ENCODE data around the gene NEIL1.
A peak's percentile ranks its signal among the peaks of the same experiment; 100 is the strongest.
"Not testable (repeated sequence)": the region's sequence is repeated elsewhere in the genome, so short reads cannot be mapped to it uniquely, and the experiment has no call there.

Gene NEIL1, protein sequence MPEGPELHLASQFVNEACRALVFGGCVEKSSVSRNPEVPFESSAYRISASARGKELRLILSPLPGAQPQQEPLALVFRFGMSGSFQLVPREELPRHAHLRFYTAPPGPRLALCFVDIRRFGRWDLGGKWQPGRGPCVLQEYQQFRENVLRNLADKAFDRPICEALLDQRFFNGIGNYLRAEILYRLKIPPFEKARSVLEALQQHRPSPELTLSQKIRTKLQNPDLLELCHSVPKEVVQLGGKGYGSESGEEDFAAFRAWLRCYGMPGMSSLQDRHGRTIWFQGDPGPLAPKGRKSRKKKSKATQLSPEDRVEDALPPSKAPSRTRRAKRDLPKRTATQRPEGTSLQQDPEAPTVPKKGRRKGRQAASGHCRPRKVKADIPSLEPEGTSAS

DNA sequence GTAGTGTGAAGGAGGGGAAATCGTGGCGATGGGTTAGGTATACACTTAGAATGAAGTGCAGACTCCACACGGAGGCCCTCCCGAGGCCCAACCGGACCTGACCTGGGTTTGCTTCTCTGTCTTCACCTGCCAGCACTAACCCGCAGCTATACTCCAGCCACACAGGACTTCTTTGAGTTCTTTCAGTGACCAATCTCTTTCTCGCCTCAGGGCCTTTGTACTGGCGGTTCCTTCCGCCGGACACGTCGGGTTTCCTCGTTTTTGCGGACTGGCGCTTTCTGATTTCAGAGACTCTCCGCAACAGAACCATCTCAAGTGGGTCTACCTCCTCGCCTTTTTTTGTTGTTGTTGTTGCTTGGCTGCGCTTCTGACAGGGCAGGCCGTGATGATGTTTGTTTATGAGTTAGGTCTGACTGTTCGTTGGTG is at the start of gene NEIL1:
Gene NEIL1, plus strand, starts transcription at position 244 of the 426 bp plus-strand sequence. CDS start 1,867 bp downstream, outside the sequence.
- DNase-seq: no peak

DNA sequence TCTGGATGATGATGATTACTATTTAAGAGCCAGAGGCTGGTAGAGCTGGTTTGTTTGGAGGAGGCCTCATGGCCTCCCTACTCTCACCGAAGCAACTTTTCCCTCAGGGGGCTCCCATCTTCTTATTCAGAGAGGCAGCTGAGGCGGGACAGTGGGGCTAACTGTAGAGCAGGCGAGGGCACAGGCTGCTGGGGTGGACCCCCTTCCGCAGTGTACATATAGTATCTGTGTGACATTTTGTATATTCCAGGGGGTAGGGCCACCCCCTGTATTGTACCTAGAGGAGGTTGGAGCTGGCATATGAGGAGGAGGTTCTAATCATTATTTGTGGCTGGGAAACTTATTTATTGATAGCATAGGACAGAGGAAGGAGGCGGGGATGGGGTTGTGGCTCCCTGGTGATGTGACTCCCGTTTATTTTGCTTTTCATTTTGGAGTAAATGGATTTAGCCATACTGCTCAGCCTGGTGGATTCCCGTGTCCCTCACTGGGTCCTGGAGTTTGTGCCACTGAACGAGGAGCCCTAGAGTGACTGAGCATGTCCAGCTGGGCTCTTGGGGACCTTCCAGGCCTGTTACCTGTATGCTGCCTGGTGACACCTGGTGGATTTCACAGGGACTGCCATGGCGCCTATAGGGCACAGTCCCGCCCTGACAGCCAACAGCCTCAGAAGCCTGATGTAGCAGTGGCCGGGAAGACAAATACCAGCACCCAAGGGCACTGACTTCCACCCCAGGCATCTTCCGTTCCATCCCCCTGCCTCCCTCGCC is 48.1 kb upstream of the NEIL1 start:
- not testable (repeated sequence) for DNase-seq

DNA sequence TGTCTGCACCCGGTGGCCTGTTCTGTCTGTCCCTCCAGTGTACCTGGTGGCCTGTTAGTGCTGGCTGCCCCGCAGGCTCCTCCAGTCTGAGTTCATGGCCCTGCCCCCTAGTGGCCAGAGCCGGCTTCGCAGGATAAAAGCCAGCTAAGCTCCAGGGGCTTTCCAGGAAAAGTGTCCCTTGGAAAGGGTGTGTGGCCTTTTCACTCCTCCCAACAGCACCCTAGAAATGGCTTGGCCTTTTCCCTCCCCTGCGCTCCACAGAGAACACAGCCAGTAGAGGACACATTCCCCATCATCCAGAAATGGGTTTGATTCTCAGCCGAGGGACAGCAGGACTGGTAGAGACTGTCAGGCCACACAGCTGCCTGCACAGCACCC is 47.5 kb upstream of the NEIL1 start:
- DNase-seq: not testable (repeated sequence)

DNA sequence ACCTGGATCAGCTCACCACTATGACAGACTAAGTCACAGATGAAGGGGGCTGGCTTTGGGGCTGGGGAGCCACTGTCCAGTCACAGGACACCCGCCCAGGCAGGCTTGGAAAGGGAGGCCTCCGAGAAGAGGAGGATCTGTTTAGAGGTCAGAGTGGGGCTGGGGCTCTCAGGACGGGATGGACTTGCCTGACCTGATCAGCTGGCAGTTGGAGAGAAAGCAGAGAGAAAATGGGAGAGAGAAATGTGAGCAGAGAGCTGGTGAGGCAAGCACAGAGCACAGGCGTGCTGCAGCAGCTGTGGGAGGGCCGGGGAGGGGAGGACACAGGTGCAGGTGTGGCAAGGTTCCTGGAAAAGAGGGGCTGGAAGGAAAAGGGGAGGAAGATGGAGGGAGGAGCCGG is 46.8 kb upstream of the NEIL1 start:
- DNase-seq: not testable (repeated sequence)

DNA sequence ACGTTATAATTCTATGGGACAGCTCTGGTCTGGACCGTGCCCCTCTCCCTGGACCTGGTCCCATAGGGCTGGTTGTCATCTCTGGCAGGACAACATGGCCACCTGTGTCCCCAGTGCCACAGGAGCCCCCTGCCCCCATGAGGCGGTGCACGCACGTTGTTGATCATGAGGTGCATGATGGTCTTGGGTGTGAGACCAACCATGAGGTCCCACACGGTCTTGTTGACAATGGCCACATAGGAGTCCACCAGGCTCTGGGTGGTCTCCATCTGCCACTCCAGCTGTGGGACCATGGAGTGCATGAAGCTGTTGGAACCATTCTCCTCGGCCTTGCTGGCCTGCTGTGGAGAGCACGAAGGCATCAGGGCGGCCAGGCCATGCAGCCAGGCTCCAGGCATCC is 44.5 kb upstream of the NEIL1 start:
- DNase-seq: no peak

DNA sequence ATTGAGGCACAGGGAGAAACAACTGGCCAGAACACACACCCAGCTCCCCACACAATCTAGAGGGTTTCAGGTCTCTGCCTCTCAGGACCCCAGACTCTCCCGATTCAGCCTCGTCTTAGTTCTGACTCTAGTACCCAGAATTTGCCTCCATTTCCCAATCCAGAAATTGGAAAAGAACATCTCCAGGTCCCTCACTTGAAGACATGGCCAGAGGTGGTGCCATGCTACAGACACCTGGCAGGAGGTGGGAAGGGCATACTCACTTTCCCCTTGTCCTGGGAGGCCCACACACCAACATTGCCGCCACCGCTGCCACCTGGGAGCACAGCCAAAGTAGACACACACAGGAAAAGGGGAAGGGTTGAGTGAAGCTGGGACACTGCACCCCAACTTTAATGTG is 44.1 kb upstream of the NEIL1 start:
- DNase-seq: not testable (repeated sequence)

DNA sequence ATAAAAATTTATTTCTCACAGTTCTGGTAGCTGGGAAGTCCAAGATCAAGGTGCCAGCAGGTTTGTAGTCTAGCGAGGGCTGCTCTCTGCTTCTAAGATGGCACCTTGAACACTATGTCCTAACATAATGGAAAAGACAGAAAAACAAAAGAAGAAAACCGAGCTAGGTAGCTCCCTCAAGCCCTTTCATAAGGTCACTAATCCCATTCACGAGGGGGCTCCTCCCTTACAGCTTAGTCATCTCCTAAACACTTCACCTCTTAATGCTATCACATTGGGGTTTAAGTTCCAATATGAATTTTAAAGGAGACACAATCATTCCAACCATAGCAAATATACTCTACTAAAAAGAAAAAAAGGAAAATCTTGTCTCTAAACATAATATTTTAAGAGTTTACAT is 40.7 kb upstream of the NEIL1 start:
- DNase-seq: no peak

DNA sequence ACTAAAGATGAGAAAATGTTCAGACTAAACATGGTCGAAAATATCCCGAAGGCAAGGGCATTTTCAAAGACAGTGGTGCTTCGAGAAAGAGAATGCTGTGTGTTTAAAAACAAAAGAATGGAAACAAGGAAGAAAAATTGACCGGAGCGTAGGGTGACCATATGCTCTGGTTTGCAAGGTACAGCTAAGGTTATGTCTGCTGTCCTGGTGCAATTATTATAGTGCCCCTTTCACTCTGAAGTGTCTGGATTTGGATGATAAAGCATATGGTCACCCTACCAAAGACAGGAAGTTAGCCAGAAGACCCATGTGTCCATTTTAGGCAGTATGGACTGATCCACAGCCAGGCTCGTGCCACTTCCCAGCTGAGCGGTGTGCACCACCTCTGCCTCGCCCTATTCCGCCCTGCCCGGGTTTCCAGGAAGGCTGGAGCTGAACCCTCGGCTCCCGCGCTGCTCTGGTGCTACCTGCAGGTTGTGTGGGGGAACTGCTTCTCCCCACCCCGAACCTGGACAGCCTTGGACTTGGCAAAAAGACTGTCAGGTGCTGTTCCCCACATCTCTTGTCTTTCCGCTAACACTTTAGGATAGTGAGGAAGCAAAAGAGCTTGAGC is 39.0 kb upstream of the NEIL1 start:
- DNase-seq: peak; percentile 61

DNA sequence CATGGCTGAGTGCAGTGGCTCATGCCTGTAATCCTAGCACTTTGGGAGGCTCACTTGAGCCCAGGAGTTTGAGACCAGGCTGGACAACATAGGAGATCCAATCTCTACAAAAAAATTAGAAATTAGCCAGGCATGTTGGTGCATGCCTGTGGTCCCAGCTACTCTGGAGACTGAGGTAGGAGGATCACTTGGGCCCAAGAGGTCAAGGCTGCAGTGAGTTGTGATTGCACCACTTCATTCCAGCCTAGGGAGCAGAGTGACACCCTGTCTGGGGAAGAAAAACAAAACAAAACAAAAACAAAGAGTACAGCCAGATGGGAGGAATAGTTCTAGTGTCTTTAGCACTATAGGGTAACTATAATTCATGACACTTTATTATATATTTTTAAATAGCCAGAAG is 37.1 kb upstream of the NEIL1 start:
- DNase-seq: no peak

DNA sequence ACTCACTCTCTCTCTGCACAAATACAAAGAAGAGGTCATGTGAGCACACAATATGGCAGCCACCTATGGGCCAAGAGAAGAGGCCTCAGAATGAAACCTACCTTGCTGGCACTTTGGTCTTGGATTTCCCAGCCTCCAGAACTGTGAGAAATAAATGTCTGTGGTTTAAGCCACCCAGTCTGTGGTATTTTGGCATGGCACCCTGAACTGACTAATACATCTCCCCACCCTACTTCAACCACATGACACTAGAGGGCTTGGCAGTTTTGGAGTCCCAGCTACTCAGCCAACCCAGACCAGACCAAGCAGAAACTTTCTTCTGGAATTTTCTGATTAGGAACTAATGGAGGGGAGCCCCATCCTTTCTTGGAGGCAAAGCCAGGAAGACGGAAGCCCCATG is 34.3 kb upstream of the NEIL1 start:
- DNase-seq: not testable (repeated sequence)

DNA sequence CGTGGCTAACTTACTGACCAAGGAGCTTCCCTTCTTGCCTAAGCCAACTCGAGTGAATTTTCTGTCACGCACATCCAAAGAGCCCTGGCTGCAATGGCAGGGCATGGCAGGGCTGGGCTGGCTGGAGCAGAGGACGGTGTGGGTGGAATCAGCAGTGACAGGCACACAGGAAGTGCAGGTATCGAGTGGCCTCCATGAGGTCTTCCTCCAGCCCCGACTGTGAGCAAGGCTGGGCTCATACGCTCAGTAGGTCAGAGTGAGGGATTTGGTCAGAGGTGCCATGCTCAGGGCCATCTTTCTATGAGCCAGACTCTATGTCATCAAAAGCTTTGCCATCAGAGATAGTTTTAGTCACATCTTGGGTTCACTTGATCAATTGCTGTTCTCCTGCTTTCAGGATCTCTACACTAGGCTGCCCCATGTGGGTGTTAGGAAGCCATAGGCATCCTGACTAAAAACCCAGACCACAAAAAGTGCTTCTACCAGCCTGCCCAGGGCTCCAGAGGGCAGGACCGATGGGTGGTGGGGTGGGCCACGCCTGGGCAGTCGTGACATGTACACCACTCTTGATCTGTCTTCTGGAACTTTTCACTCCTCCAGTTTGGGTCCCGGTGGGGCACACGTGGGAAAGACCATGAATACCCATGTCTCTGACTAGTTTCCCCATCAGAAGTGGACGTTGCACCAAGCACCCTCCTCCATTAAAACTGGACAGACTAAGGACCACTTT is 33.6 kb upstream of the NEIL1 start:
- DNase-seq: no peak

DNA sequence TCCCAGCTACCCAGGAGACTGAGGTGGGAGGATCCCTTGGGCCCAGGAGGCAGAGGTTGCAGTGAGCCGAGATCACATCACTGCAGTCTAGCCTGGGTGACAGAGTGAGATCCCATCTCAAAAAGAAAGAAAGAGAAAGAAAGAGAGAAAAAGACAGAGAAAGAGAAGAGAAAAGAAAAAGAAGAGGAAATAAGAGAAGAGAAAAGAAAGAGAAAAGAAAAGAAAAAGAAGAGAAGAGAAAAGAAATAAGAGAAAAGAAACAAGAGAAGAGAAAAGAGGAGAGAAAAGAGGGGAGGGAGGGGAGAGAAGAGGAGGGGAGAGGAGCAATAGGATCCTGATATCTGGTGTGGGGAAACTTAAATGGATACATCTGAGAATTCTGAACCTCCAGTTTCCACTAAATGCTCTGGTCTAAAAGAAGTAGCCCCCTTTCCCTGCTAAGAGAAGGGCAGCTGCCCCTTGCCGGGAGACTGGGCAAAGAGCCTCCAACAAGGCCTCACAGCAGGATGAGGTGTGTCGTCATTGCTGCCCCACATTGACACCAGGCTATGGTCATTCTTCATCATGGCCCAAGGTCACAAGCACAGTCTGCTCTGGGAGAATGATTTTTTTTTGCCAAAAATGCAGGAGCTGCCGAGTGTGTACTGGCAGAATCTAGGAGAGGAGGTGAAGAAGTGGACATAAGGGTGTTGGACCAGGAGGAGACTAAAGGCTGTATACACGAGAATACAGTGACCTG is 32.1 kb upstream of the NEIL1 start:
- no peak for DNase-seq

DNA sequence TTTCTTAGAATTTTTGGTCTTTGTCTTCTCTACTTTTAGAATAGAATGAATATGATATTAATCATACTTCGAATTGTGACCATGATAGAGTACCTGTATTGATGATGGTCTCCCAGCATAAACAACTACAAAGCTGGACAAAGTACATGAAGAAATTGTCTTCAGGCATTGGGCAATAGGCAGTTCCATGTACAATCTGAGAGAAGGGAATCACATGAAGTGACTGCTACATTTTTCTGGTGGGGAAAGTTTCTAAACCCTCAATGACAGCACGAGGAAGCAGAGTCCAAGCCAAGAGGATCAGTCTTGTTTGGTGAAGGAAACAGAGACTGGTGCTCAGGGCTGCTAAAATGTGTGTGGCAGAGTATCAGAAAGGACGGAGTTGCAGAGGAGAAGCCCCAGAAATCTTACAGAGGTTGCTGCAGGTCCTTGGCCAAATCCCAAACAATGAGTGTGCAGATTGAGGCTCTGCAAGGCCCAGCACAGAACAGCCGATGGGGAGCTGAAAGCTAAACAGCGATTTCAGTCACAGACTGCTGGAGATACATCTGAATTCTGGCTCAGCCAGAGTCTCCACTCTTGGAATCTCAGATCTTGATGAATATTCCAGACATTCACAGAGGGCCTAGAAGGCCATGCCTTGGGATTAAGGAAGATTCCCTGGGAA is 27.5 kb upstream of the NEIL1 start:
- DNase-seq: not testable (repeated sequence)

DNA sequence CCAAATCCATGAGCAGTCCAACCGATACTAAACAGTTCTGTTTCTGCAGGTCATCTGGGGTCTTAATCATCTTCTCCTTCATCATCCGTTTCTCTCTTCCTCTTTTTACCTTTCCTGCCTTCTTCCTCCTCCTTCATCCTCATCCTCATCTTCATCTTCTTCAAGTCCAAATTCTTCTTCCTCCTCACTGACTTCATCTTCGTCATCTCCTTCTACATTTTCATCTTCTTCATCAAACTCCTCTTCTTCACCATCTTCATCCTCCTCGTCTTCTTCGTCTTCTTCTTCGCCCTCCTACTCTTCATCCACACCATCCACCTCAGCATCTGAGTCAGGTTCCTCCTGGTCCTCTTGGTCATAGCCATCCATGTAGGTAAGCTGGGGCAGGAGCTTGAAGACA is 25.1 kb upstream of the NEIL1 start:
- DNase-seq: no peak

DNA sequence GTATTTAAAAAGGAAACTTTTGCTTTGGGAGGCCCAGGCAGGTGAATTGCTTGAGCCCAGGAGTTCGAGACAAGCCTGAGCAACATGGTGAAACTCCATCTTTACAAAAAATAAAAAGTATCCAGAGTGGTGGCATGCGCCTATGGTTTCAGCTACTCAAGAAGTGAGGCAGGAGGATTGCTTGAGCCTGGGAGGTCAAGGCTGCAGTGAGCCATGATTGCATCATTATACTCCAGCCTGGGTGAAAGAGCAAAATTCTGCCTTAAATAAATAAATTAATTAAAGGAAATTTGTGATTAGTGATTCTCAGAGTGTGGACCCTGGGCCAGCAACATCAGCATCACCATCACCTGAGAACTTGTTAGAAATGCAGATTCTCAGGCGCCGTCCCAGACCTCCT is 20.9 kb upstream of the NEIL1 start:
- no peak for DNase-seq

DNA sequence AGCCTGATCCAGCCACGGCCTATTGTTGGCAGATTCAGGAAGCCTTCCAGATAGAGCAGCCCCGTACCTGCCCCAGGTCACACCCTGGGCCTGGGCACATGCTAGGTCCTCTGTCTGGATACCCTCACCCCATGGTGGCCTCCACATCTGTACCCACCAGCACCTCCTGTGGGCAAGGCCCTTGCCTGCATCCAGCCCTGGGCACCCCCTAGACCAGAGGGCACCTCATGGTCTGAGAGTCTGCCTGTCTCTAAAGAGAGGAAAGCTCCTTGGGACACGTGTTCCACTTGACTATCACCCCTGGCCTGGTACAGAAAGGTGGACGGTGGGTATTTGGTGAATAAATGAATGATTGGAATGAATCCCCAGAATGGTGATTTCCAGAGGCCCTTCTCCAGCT is 19.8 kb upstream of the NEIL1 start:
- no peak for DNase-seq

DNA sequence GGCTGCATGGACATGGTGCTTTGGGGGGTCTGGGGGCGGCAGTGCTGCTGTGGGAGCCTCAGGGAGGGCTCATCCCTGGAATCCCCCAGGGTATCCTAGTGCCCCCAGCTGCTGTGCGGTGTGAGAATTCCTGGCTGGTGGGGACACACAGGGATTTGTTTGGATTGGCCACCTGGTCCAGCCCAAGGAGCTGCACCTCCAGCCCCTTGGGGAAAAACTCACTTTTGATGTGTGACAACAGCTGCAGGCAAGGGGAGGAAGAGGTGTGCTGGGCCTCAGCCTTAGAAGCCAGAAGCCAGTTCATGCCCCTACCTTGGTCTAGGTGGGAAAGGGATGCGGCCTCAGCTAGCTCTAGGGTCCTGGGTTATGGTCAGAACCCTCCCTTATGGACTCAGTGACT is 19.3 kb upstream of the NEIL1 start:
- DNase-seq: no peak

DNA sequence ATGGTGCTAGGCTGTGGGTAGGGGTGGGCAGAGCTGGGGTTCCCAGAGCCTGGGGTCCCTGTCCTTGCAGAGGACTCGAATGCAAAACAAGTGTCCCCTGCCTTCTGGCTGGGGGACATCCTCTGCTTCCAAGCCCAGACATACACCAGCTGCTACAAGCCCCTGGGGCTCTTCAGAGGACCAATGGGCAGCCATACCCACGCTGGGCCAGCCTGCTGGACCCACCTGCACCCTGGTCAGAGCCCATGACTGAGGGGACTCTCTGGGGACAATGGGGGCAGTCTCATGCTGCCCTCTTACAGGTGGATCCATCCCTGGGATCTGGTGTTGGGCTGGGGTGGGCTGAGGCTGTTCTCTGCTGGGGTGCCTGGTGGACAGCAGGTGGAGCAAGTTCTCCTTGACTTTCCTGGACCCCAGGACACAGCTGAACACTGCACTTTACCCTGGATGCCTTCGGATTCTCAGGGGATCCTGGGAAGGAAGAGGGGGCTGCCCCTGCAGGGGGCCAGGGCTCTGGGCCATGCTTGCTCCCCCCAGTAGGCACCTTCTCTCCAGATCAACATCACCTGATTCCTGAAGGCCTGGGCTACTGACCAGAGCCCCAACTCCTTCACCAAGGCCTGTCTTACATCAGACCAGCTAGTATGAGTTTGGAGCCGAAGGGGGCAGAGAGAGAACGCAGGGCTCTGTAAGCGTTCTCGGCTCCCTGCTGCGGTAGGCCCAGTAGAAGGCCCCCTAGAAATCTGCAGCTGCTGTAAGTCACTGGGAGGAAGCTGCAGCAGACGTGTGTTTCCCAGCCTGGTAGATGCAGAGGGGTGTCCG is 18.1 kb upstream of the NEIL1 start:
- DNase-seq: no peak

DNA sequence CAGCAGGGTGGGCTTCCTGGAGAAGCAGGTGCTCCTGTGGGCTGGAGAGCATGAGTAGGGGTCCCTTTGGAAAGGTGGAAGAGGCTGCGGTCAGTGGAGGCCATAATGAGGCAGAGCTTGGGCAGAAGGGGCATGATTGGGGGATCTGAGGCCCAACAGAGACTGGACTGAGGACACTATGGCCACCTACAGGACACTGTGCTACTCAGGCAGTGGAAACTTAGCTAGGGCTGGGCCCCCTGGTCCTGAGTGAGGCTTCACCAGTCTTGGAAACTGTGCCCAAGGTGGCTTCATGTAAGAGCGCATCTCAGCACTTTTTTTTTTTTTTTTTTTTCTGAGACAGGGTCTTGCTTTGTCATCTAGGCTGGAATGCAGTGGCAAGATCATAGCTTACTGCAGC is 17.3 kb upstream of the NEIL1 start:
- no peak for DNase-seq

DNA sequence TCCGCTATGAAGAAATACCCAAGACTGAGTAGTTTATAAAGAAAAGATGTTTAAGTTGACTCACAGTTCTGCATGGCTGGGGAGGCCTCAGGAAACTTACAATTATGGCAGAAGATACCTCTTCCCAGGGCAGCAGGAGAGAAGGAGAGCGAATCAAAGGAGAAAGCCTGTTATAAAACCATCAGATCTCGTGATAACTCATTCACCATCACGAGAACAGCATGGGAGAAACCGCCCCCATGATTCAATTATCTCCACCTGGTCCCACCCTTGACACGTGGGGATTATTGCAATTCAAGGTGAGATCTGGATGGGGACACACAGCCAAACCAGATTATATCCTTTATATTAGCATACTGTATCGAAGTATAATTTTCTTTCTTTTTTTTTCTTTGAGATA is 14.7 kb upstream of the NEIL1 start:
- not testable (repeated sequence) for DNase-seq
